Measurements from ENCODE around the gene GGT1. TPM values are rescaled to one million over a fixed set of nuclear protein-coding genes. Genes with fewer than 3 reads are reported as not detected.
"Not testable (repeated sequence)": the region's sequence is repeated elsewhere in the genome, so short reads cannot be mapped to it uniquely, and the experiment has no call there.

Gene GGT1
- total RNA-seq, 1 experiment from 2014 or later = 9.4 TPM

- peaks cover 10% of the 10 kb centered on the region for H3K4me1 ChIP-seq
Observed at GRCh38 chr22:24595863-24596262, 7.1 kb upstream of the GGT1 start.

GRCh38 chr22:24597076-24597475 is 5.9 kb upstream of the GGT1 start:
- H3K36me3 ChIP-seq (ENCODE audit: control insufficient read depth, insufficient read depth, low read length); H3K9me3 ChIP-seq; H3K27me3 ChIP-seq (replicated peaks; ENCODE audit: control insufficient read depth, insufficient read depth, low read length); intact Hi-C loops (cut with micrococcal nuclease; ENCODE audit: unreplicated experiment); H3K9me3 Mint-ChIP-seq (ENCODE audit: unreplicated experiment); H3K27ac Mint-ChIP-seq (ENCODE audit: unreplicated experiment); POLR2A ChIA-PET; H3K27me3 Mint-ChIP-seq (ENCODE audit: insufficient read depth, unreplicated experiment); DNase-seq; H3K36me3 Mint-ChIP-seq (ENCODE audit: insufficient read depth, unreplicated experiment); H3K4me3 Mint-ChIP-seq (ENCODE audit: unreplicated experiment); BruUV-seq (replicated peaks); H3K4me3 ChIP-seq (ENCODE audit: low read depth, low read length); H3K4me1 Mint-ChIP-seq (ENCODE audit: low read depth, unreplicated experiment): not testable (repeated sequence)
- H3K4me1 ChIP-seq = peaks cover 10% of the 10 kb centered on the region
- CTCF ChIA-PET = interaction anchor here (0.7 kb wide), 1 partner anchor 48 kb away, joined by 5 read pairs; no protein-coding TSS in a partner anchor

More at GRCh38 chr22:24595863-24596262, 7.1 kb upstream of the GGT1 start:
- Histone ChIP-seq H3K36me3 (ENCODE audit: control insufficient read depth, insufficient read depth, low read length) (no peaks in the 10 kb centered on the region), H3K4me3 (ENCODE audit: low read depth, low read length) (no peak overlapping the region), H3K27me3 (replicated peaks; ENCODE audit: control insufficient read depth, insufficient read depth, low read length) (no peaks in the 10 kb centered on the region), H3K9me3 (no peaks in the 10 kb centered on the region)
- no peaks in the 10 kb centered on the region for H3K4me1 Mint-ChIP-seq (ENCODE audit: low read depth, unreplicated experiment)
- no TSS peak for BruUV-seq (replicated peaks)
- no peaks in the 10 kb centered on the region for H3K36me3 Mint-ChIP-seq (ENCODE audit: insufficient read depth, unreplicated experiment)
- DNase-seq = no peak
- no peak overlapping the region for H3K4me3 Mint-ChIP-seq (ENCODE audit: unreplicated experiment)
- no peak overlapping the region for H3K27ac Mint-ChIP-seq (ENCODE audit: unreplicated experiment)
- ChIA-PET POLR2A (no interaction called here), CTCF (no interaction called here)
- H3K27me3 Mint-ChIP-seq (ENCODE audit: insufficient read depth, unreplicated experiment) = no peaks in the 10 kb centered on the region
- no peak for TF ChIP-seq CTCF (IDR thresholded peaks at IDR 0.05; ENCODE audit: insufficient read depth in 1 of 2, low read depth in 1 of 2, low read length in 1 of 2, severe bottlenecking in 1 of 2, unreplicated experiment in 1 of 2)
- intact Hi-C loops (cut with micrococcal nuclease; ENCODE audit: unreplicated experiment) = no loop called here
- no peaks in the 10 kb centered on the region for H3K9me3 Mint-ChIP-seq (ENCODE audit: unreplicated experiment)

- intact Hi-C loops (cut with micrococcal nuclease; ENCODE audit: unreplicated experiment) = no loop called here
- Mint-ChIP-seq H3K4me3 (ENCODE audit: unreplicated experiment) (no peak overlapping the region), H3K27ac (ENCODE audit: unreplicated experiment) (no peak overlapping the region), H3K36me3 (ENCODE audit: insufficient read depth, unreplicated experiment) (no peaks in the 10 kb centered on the region), H3K4me1 (ENCODE audit: low read depth, unreplicated experiment) (peaks cover 14% of the 10 kb centered on the region), H3K27me3 (ENCODE audit: insufficient read depth, unreplicated experiment) (no peaks in the 10 kb centered on the region), H3K9me3 (ENCODE audit: unreplicated experiment) (no peaks in the 10 kb centered on the region)
- ChIA-PET CTCF (interaction anchor here (0.6 kb wide), 1 partner anchor 111 kb away, joined by 4 read pairs; no protein-coding TSS in a partner anchor), POLR2A (interaction anchor here (0.6 kb wide), 1 partner anchor 59 kb away, joined by 3 read pairs; no protein-coding TSS in a partner anchor)
- Histone ChIP-seq H3K27me3 (replicated peaks; ENCODE audit: control insufficient read depth, insufficient read depth, low read length) (no peaks in the 10 kb centered on the region), H3K4me3 (ENCODE audit: low read depth, low read length) (no peak overlapping the region), H3K36me3 (ENCODE audit: control insufficient read depth, insufficient read depth, low read length) (no peaks in the 10 kb centered on the region), H3K4me1 (no peaks in the 10 kb centered on the region), H3K9me3 (no peaks in the 10 kb centered on the region)
- no peak for DNase-seq
- TF ChIP-seq CTCF (IDR thresholded peaks at IDR 0.05; ENCODE audit: insufficient read depth in 1 of 2, low read depth in 1 of 2, low read length in 1 of 2, severe bottlenecking in 1 of 2, unreplicated experiment in 1 of 2) = no peak
- BruUV-seq (replicated peaks) = no TSS peak
Observed at GRCh38 chr22:24599514-24599913, 3.5 kb upstream of the GGT1 start.

GRCh38 chr22:24599958-24600715 is 2.9 kb upstream of the GGT1 start:
- H3K4me3 Mint-ChIP-seq (ENCODE audit: unreplicated experiment); POLR2A ChIA-PET; H3K36me3 Mint-ChIP-seq (ENCODE audit: insufficient read depth, unreplicated experiment); H3K36me3 ChIP-seq (ENCODE audit: control insufficient read depth, insufficient read depth, low read length); CTCF ChIA-PET; intact Hi-C loops (cut with micrococcal nuclease; ENCODE audit: unreplicated experiment); H3K4me1 ChIP-seq; H3K9me3 ChIP-seq; H3K27me3 ChIP-seq (replicated peaks; ENCODE audit: control insufficient read depth, insufficient read depth, low read length); H3K4me3 ChIP-seq (ENCODE audit: low read depth, low read length); H3K27me3 Mint-ChIP-seq (ENCODE audit: insufficient read depth, unreplicated experiment); H3K27ac Mint-ChIP-seq (ENCODE audit: unreplicated experiment); BruUV-seq (replicated peaks); H3K9me3 Mint-ChIP-seq (ENCODE audit: unreplicated experiment); DNase-seq: not testable (repeated sequence)
- peaks cover 14% of the 10 kb centered on the region for H3K4me1 Mint-ChIP-seq (ENCODE audit: low read depth, unreplicated experiment)
